Mesendoderm (in vitro differentiated cells): ENCODE data around the gene SFTA2.
"Not testable (repeated sequence)": the region's sequence is repeated elsewhere in the genome, so short reads cannot be mapped to it uniquely, and the experiment has no call there.

Experiments
- DNase-seq: peaks from one replicate; pipeline ENCODE4 v3.0.0; 2013
- H2AK5ac ChIP-seq: 2 replicates; pipeline ENCODE4 v1.6.1; 2013; ENCODE audit warnings: low read length, inconsistent platforms
- H2BK120ac ChIP-seq: 2 replicates; pipeline ENCODE4 v1.6.1; 2013; ENCODE audit warnings: low read depth, mild to moderate bottlenecking, low read length, moderate library complexity, mixed read lengths
- H2BK15ac ChIP-seq: replicated peaks from 2 replicates; pipeline ENCODE4 v1.6.1; 2013; ENCODE audit warnings: low read depth, mild to moderate bottlenecking, moderate library complexity
- H2BK5ac ChIP-seq: 2 replicates; pipeline ENCODE4 v1.6.1; 2013; ENCODE audit warnings: low read length, inconsistent platforms
- H3K18ac ChIP-seq: 2 replicates; pipeline ENCODE4 v1.6.1; 2013; ENCODE audit warnings: mild to moderate bottlenecking, low read length, mixed read lengths
- H3K23ac ChIP-seq: one replicate; pipeline ENCODE4 v1.6.1; 2013; ENCODE audit warnings: low read length
- H3K27ac ChIP-seq: 2 replicates; pipeline ENCODE4 v1.5.1; 2013; ENCODE audit warnings: low read depth, mild to moderate bottlenecking, inconsistent platforms, low read length, moderate library complexity
- H3K27me3 ChIP-seq: 2 replicates; pipeline ENCODE4 v1.6.1; 2013; ENCODE audit warnings: low read length, control low read depth, mild to moderate bottlenecking, inconsistent platforms; ENCODE audit not compliant: insufficient read depth, poor library complexity
- H3K36me3 ChIP-seq: 2 replicates; pipeline ENCODE4 v1.6.1; 2013; ENCODE audit warnings: low read length, inconsistent platforms; ENCODE audit not compliant: control insufficient read depth, insufficient read depth
- H3K4ac ChIP-seq: one replicate; pipeline ENCODE4 v1.6.1; 2013; ENCODE audit warnings: low read depth, mild to moderate bottlenecking, low read length, moderate library complexity
- H3K4me1 ChIP-seq: 2 replicates; pipeline ENCODE4 v1.6.1; 2013; ENCODE audit warnings: low read depth, low read length, inconsistent platforms; ENCODE audit not compliant: control insufficient read depth
- H3K4me2 ChIP-seq: 2 replicates; pipeline ENCODE4 v1.6.1; 2013; ENCODE audit warnings: low read length
- H3K4me3 ChIP-seq: 2 replicates; pipeline ENCODE4 v1.5.1; 2013; ENCODE audit warnings: mild to moderate bottlenecking, low read length
- H3K56ac ChIP-seq: one replicate; pipeline ENCODE4 v1.6.1; 2013; ENCODE audit warnings: low read length
- H3K79me1 ChIP-seq: 2 replicates; pipeline ENCODE4 v1.6.1; 2013; ENCODE audit warnings: low read length, inconsistent platforms
- H3K79me2 ChIP-seq: 2 replicates; pipeline ENCODE4 v1.6.1; 2013; ENCODE audit warnings: mild to moderate bottlenecking, low read length; ENCODE audit not compliant: control insufficient read depth, insufficient read depth
- H3K9ac ChIP-seq: 2 replicates; pipeline ENCODE4 v1.6.1; 2013; ENCODE audit warnings: low read length, inconsistent platforms
- H4K5ac ChIP-seq: one replicate; pipeline ENCODE4 v1.6.1; 2013; ENCODE audit warnings: low read length
- H4K8ac ChIP-seq: one replicate; pipeline ENCODE4 v1.6.1; 2013; ENCODE audit warnings: low read depth, mild to moderate bottlenecking, control low read depth, low read length, moderate library complexity
- WGBS: extraction: QIAGEN DNeasy Blood & Tissue Kit; methylation state at CpG from one replicate; pipeline ENCODE4 v1.1.7; 2013; ENCODE audit warnings: low lambda C conversion rate, missing lambda C conversion rate; ENCODE audit not compliant: insufficient coverage; ENCODE audit errors: extremely low coverage; 5-methylcytosine and 5-hydroxymethylcytosine counted together

Gene SFTA2

DNA sequence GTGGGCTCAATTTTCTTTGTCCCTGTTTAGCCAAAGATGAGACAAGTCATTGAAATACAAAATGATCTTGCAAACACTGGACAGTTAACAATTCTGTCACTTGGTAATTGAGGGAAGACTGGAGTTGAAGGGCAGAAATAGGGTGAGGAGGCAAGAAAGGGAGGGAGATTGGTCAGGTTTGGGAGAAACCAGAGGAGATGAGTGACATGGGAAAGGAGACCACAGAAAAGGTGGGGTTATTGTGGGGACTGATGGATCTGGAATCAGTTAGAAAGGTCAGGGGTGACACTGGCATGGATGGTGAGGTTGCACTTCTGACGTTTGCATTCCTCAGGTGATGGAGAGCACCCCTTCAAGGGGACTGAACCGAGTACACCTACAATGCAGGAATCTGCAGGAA, 23.3 kb downstream of the SFTA2 start:
- Histone ChIP-seq H3K4me3 (peak overlapping the region; percentile 66), H2BK15ac (no peak overlapping the region), H3K79me1 (peaks cover 6% of the 10 kb centered on the region), H3K4me2 (peak overlapping the region; percentile 8), H2AK5ac (no peak overlapping the region), H3K36me3 (no peaks in the 10 kb centered on the region), H2BK5ac (no peak overlapping the region), H3K4me1 (peaks cover 3% of the 10 kb centered on the region), H3K23ac (no peak overlapping the region), H3K27ac (no peak overlapping the region), H3K9ac (peak overlapping the region; percentile 78), H3K79me2 (peaks cover 8% of the 10 kb centered on the region), H4K8ac (no peak overlapping the region), H3K4ac (no peak overlapping the region), H3K27me3 (no peaks in the 10 kb centered on the region), H2BK120ac (no peak overlapping the region), H4K5ac (no peak overlapping the region), H3K18ac (no peak overlapping the region), H3K56ac (peak overlapping the region; percentile 89)
- DNase-seq = no peak
- WGBS = no CpG with 5 or more reads among the region's 2 CpGs

GRCh38 chr6:30907758-30908591, 24.0 kb downstream of the SFTA2 start, which contains the start of gene GTF2H4:
TSS of gene GTF2H4 (plus strand) at chr6:30908207.
- Histone ChIP-seq H3K27ac (no peak within 1 kb of the TSS), H3K36me3 (no peaks in the 10 kb centered on the region), H3K56ac (peak within 1 kb of the TSS; percentile 89), H3K9ac (peak within 1 kb of the TSS; percentile 78), H2BK15ac (no peak within 1 kb of the TSS), H3K23ac (no peak within 1 kb of the TSS), H2AK5ac (no peak within 1 kb of the TSS), H3K4me2 (peak within 1 kb of the TSS; percentile 20), H3K27me3 (no peaks in the 10 kb centered on the region), H2BK120ac (no peak within 1 kb of the TSS), H4K5ac (no peak within 1 kb of the TSS), H3K79me1 (peaks cover 6% of the 10 kb centered on the region), H3K79me2 (peaks cover 8% of the 10 kb centered on the region), H2BK5ac (no peak within 1 kb of the TSS), H3K4ac (no peak within 1 kb of the TSS), H3K4me3 (peak within 1 kb of the TSS; percentile 66), H3K4me1 (peaks cover 3% of the 10 kb centered on the region), H3K18ac (peak within 1 kb of the TSS; percentile 11), H4K8ac (no peak within 1 kb of the TSS)
- peak; percentile 100 for DNase-seq
- WGBS = no CpG with 5 or more reads among the region's 49 CpGs

DNA sequence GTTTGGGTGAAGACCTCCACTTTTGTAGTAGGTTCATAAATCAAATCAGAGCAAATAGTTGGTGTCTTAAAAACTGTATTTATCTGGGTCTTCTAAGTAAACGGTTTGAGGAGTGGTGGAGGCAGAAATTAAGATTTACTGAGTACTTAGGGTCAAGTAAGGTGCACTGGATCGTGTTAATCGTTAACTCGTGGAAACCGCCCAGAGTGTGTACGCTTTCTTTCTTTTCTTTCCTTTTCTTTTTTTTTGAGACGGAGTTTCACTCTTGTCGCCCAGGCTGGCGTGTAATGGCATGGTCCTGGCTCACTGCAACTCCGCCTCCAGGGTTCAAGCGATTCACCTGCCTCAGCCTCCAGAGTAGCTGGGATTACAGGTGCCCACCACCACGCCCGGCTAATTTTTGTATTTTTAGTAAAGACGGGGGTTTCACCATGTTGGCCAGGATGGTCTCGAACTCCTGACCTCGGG, 24.6 kb downstream of the SFTA2 start:
- Histone ChIP-seq H3K4me2 (peak overlapping the region; percentile 20), H3K56ac (peak overlapping the region; percentile 76), H3K9ac (peak overlapping the region; percentile 58), H3K4me3 (peak overlapping the region; percentile 28)
- H3K4ac ChIP-seq, H3K36me3 ChIP-seq, H2BK15ac ChIP-seq, H3K79me2 ChIP-seq, H3K18ac ChIP-seq, H3K27me3 ChIP-seq, H3K79me1 ChIP-seq, H2AK5ac ChIP-seq, H3K4me1 ChIP-seq, H4K8ac ChIP-seq, H2BK5ac ChIP-seq, H3K27ac ChIP-seq, H4K5ac ChIP-seq, H3K23ac ChIP-seq, H2BK120ac ChIP-seq, DNase-seq: not testable (repeated sequence)
- no CpG with 5 or more reads among the region's 16 CpGs for WGBS

GRCh38 chr6:30903236-30903635, 28.7 kb downstream of the SFTA2 start:
- H3K4me2 ChIP-seq = no peak overlapping the region
- no peaks in the 10 kb centered on the region for H3K79me1 ChIP-seq
- DNase-seq = no peak
- no peak overlapping the region for H4K8ac ChIP-seq
- no CpG with 5 or more reads among the region's 4 CpGs for whole genome bisulfite sequencing
- no peak overlapping the region for H2BK120ac ChIP-seq
- H3K27ac ChIP-seq = no peak overlapping the region
- no peaks in the 10 kb centered on the region for H3K79me2 ChIP-seq
- no peak overlapping the region for H3K18ac ChIP-seq
- H3K4ac ChIP-seq = no peak overlapping the region
- H3K27me3 ChIP-seq = no peaks in the 10 kb centered on the region
- no peak overlapping the region for H4K5ac ChIP-seq
- H3K56ac ChIP-seq = no peak overlapping the region
- H2AK5ac ChIP-seq = no peak overlapping the region
- no peaks in the 10 kb centered on the region for H3K4me1 ChIP-seq
- no peak overlapping the region for H2BK15ac ChIP-seq
- H3K9ac ChIP-seq = no peak overlapping the region
- no peak overlapping the region for H3K23ac ChIP-seq
- H2BK5ac ChIP-seq = no peak overlapping the region
- no peak overlapping the region for H3K4me3 ChIP-seq
- peaks cover 4% of the 10 kb centered on the region for H3K36me3 ChIP-seq

GRCh38 chr6:30902709-30903108, 29.3 kb downstream of the SFTA2 start:
- no CpG with 5 or more reads among the region's 5 CpGs for WGBS
- Histone ChIP-seq H2BK5ac (no peak overlapping the region), H3K4me3 (no peak overlapping the region), H3K27ac (no peak overlapping the region), H4K5ac (no peak overlapping the region), H3K56ac (no peak overlapping the region), H3K4me2 (no peak overlapping the region), H3K9ac (no peak overlapping the region), H3K18ac (no peak overlapping the region), H3K79me1 (no peaks in the 10 kb centered on the region), H2BK15ac (no peak overlapping the region), H3K27me3 (no peaks in the 10 kb centered on the region), H3K23ac (no peak overlapping the region), H2AK5ac (no peak overlapping the region), H3K79me2 (no peaks in the 10 kb centered on the region), H3K36me3 (peaks cover 4% of the 10 kb centered on the region), H4K8ac (no peak overlapping the region), H3K4ac (no peak overlapping the region), H2BK120ac (no peak overlapping the region), H3K4me1 (no peaks in the 10 kb centered on the region)
- no peak for DNase-seq
